Measurements from ENCODE around the gene CD36.

CD36 gene

GRCh38 chr7:80637911-80638765, at the start of gene CD36:
Gene CD36, plus strand, starts transcription at chr7:80638642. Its CDS starts 8,099 bp downstream, at chr7:80646741.
- DNase-seq (ENCODE audit: low read depth in 2 of 2) = no peak

GRCh38 chr7:80589631-80590030, 48.8 kb upstream of the CD36 start:
- DNase-seq (ENCODE audit: low read depth in 2 of 2) = no peak

- no peak for DNase-seq (ENCODE audit: low read depth in 2 of 2)
Observed at GRCh38 chr7:80591654-80592053, 46.8 kb upstream of the CD36 start.

GRCh38 chr7:80593869-80594586, 44.4 kb upstream of the CD36 start:
- no peak for DNase-seq (ENCODE audit: low read depth in 2 of 2)

- DNase-seq (ENCODE audit: low read depth in 2 of 2) = no peak
Observed at GRCh38 chr7:80596933-80597517, 41.4 kb upstream of the CD36 start.

- DNase-seq (ENCODE audit: low read depth in 2 of 2) = no peak
Observed at GRCh38 chr7:80597875-80598274, 40.6 kb upstream of the CD36 start.

- no peak for DNase-seq (ENCODE audit: low read depth in 2 of 2)
Observed at GRCh38 chr7:80600046-80600445, 38.4 kb upstream of the CD36 start.

- DNase-seq (ENCODE audit: low read depth in 2 of 2) = no peak
Observed at GRCh38 chr7:80601999-80602398, 36.4 kb upstream of the CD36 start.

- no peak for DNase-seq (ENCODE audit: low read depth in 2 of 2)
Observed at GRCh38 chr7:80603940-80604339, 34.5 kb upstream of the CD36 start.

GRCh38 chr7:80604436-80604835, 34.0 kb upstream of the CD36 start:
- DNase-seq (ENCODE audit: low read depth in 2 of 2) = no peak

GRCh38 chr7:80607136-80607535, 31.3 kb upstream of the CD36 start:
- no peak for DNase-seq (ENCODE audit: low read depth in 2 of 2)

- DNase-seq (ENCODE audit: low read depth in 2 of 2) = no peak
Observed at GRCh38 chr7:80608336-80608735, 30.1 kb upstream of the CD36 start.

GRCh38 chr7:80609751-80610150, 28.7 kb upstream of the CD36 start:
- DNase-seq (ENCODE audit: low read depth in 2 of 2) = no peak

GRCh38 chr7:80611353-80611752, 27.1 kb upstream of the CD36 start:
- DNase-seq (ENCODE audit: low read depth in 2 of 2) = no peak

- DNase-seq (ENCODE audit: low read depth in 2 of 2) = peak in 1 of 2 experiments; percentile 13
Observed at GRCh38 chr7:80611779-80612178, 26.7 kb upstream of the CD36 start.

GRCh38 chr7:80612880-80613279, 25.6 kb upstream of the CD36 start:
- no peak for DNase-seq (ENCODE audit: low read depth in 2 of 2)

GRCh38 chr7:80613519-80613918, 24.9 kb upstream of the CD36 start:
- no peak for DNase-seq (ENCODE audit: low read depth in 2 of 2)

GRCh38 chr7:80614851-80615271, 23.6 kb upstream of the CD36 start:
- DNase-seq (ENCODE audit: low read depth in 2 of 2) = peak; percentile 24 to 25

- DNase-seq (ENCODE audit: low read depth in 2 of 2) = no peak
Observed at GRCh38 chr7:80618096-80618495, 20.3 kb upstream of the CD36 start.

- no peak for DNase-seq (ENCODE audit: low read depth in 2 of 2)
Observed at GRCh38 chr7:80619741-80620140, 18.7 kb upstream of the CD36 start.

GRCh38 chr7:80622541-80622940, 15.9 kb upstream of the CD36 start:
- DNase-seq (ENCODE audit: low read depth in 2 of 2) = no peak

- DNase-seq (ENCODE audit: low read depth in 2 of 2) = no peak
Observed at GRCh38 chr7:80623503-80624252, 14.8 kb upstream of the CD36 start.
